Measurements from ENCODE around the gene ANKRD27.
"Not testable (repeated sequence)": the region's sequence is repeated elsewhere in the genome, so short reads cannot be mapped to it uniquely, and the experiment has no call there.

Gene ANKRD27

GRCh38 chr19:32652331-32652730, 22.6 kb downstream of the ANKRD27 start:
- not testable (repeated sequence) for DNase-seq

GRCh38 chr19:32651729-32652140, 23.2 kb downstream of the ANKRD27 start:
- DNase-seq = no peak

- DNase-seq = no peak
These were observed 24.3 kb downstream of the ANKRD27 start for GRCh38 chr19:32650671-32651070.

GRCh38 chr19:32649751-32650150, 25.2 kb downstream of the ANKRD27 start:
- no peak for DNase-seq

GRCh38 chr19:32647361-32647760, 27.6 kb downstream of the ANKRD27 start:
- DNase-seq = no peak

- DNase-seq = no peak
These were observed 28.4 kb downstream of the ANKRD27 start for GRCh38 chr19:32646556-32646955.

- DNase-seq = no peak
These were observed 32.2 kb downstream of the ANKRD27 start for GRCh38 chr19:32642771-32643170.

GRCh38 chr19:32638625-32639024, 36.4 kb downstream of the ANKRD27 start:
- DNase-seq = no peak

GRCh38 chr19:32637480-32637879, 37.5 kb downstream of the ANKRD27 start:
- no peak for DNase-seq

- DNase-seq = no peak
These were observed 43.6 kb downstream of the ANKRD27 start for GRCh38 chr19:32631381-32631780.

- DNase-seq = no peak
These were observed 44.6 kb downstream of the ANKRD27 start for GRCh38 chr19:32630338-32630737.

- no peak for DNase-seq
These were observed 47.2 kb downstream of the ANKRD27 start for GRCh38 chr19:32627714-32628270.

- DNase-seq = no peak
These were observed 48.0 kb downstream of the ANKRD27 start for GRCh38 chr19:32626969-32627368.

GRCh38 chr19:32624410-32624809, 50.6 kb downstream of the ANKRD27 start:
- DNase-seq = no peak

- DNase-seq = no peak
These were observed 53.0 kb downstream of the ANKRD27 start for GRCh38 chr19:32622002-32622401.

- no peak for DNase-seq
These were observed 55.8 kb downstream of the ANKRD27 start for GRCh38 chr19:32619051-32619685.

- DNase-seq = no peak
These were observed 59.4 kb downstream of the ANKRD27 start for GRCh38 chr19:32615569-32615968.

GRCh38 chr19:32614916-32615315, 60.1 kb downstream of the ANKRD27 start:
- no peak for DNase-seq

- DNase-seq = no peak
These were observed 62.0 kb downstream of the ANKRD27 start for GRCh38 chr19:32613008-32613407.

GRCh38 chr19:32611161-32611560, 63.8 kb downstream of the ANKRD27 start:
- no peak for DNase-seq

GRCh38 chr19:32607479-32607878, 67.5 kb downstream of the ANKRD27 start:
- DNase-seq = no peak

- DNase-seq = no peak
These were observed 68.7 kb downstream of the ANKRD27 start for GRCh38 chr19:32606289-32606688.

- no peak for DNase-seq
These were observed 69.4 kb downstream of the ANKRD27 start for GRCh38 chr19:32605544-32605943.

- DNase-seq = no peak
These were observed 71.0 kb downstream of the ANKRD27 start for GRCh38 chr19:32603961-32604360.

- DNase-seq = no peak
These were observed 75.2 kb downstream of the ANKRD27 start for GRCh38 chr19:32599736-32600157.

Data from SIG-M5 (cell line).